DMS 273 (cell line): ENCODE data around the gene KAZN.

Experiments used
- DNase-seq: peaks from one replicate; lab custom pipeline; 2025; ENCODE audit not compliant: unreplicated experiment; lab: John Stamatoyannopoulos, UW

KAZN gene

DNA sequence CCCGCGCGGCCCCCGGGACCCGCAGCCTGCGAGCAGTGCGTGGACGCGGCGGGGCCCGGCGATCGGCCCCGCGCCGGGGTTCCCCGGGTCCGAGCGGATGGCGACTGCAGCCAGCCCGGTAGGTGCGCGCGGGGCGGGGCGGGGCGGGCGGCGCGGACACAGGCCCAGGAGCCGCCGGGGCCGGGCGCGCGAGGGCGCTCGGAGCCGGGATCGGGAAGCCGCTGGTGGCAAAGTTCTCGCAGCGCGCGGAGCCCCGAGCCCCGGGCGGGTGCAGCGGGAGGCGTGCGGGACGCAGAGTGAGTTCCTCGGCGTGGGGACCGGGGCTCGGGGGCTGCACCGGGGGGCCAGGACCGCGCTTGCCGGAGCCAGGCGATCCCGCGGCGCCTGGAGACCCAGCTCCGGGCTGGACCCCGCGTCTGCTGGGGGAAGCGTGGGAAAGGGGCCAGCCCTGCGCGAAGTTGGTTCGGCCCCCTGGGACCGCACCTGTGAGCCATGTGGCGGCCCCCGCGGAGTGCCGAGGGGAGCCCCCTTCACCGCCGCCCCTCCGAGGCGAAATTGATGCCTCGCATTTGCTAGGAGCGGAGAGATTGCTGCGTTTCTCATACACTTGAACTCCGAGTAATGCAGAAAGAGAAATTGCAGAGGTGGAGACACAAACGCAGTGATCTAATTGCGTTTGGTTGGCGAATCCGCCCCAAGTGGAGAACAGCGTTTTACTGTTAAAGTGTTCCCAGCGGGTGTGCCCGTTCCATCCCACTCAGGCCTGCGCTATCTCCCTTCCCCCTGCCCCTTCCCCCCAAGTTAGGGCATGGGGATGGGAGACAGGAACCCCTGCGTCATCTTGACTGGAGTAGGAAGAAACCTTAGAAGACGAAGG lies 326.2 kb downstream of the KAZN start:
- DNase-seq = peak; percentile 71

DNA sequence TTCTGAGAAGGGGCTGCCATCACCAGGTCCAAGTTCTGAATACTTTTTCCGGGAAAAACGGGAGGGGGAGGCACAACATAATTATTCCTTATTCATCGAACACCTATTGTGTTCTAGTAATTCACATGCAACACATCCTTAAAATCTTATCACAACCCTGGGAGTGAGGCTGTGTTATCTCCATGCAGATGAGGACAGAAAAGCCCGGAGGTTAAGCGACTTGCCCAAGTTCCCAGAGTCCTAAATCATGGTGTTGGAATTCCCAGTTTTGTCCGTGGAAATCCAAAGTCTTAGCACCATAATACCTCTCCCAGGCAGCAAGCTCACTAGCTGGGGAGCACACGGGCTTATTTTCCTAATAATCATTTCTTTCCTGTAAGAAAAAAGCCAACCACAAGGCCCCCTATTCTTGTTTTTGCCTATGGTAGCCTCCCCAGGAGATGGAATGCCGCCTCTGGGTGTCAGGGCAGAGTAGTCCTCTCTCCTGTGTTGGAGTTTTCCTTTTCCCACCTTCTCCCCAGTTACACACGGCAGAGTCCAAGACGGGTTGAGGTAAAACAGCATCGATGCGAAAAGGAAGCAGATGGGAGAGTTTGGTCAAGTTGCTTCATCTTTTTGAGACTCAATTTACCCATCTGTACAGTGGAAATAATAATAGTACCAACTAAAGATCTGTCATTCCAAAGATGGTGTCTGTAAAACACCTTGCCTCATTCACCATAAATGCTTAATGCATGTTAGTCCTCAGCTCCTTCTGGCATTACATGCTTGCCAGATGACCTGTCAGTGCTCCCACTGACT lies 327.1 kb downstream of the KAZN start:
- DNase-seq = no peak

DNA sequence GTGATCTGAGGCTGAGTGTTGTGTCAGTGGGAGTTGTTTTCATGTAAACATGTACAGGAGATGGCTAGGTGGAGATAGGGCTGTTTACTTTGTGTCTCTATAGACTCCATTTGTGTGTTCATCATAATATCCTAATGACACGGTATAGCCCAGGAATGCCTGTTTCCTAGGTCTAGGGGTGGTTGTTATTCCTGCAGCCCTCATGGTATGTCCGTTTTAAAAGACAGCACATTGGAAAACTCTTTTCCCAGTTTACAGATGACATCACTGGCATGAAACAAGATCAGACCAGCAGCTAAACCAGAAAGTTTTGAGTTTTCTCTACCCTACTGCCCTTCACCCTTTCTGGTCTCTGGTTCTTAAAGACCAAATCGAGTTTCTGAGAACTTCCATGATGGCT lies 327.7 kb downstream of the KAZN start:
- no peak for DNase-seq

DNA sequence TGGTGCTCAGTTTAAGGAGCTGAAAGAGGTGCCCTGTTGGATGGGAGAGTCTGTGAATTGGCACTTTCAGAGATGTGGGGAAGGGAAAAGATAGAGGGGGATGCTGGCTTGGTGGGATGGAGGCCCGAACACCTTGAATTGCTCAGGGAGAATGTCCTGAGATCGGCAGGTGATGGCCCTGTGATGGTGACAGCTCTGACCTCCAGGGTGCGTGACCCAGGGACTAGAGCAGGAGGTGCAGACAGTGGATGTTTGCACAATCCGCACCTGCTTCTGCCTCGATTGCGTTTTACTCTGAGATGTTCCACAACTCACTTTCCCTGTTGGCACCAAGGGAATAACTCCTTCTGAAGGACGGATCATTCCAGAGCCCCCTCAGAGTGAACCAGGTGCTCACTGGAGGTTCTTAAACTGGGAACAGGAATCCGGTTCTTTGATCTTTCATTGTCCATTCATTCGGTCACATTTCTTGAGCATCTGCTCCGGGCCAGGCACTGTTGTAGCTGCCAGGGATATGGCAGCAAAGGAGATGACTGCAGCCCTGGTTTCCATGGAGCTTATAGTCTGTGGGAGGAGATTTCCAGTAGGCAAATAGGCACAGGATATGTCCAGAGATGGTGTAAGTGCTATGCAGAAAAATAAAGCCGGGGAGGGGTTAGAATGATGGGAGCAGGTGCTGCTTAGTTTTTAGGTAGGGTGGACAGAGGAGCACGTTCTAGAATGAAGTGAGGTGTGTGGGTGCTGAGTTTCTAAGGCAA lies 328.5 kb downstream of the KAZN start:
- peak; percentile 37 for DNase-seq

DNA sequence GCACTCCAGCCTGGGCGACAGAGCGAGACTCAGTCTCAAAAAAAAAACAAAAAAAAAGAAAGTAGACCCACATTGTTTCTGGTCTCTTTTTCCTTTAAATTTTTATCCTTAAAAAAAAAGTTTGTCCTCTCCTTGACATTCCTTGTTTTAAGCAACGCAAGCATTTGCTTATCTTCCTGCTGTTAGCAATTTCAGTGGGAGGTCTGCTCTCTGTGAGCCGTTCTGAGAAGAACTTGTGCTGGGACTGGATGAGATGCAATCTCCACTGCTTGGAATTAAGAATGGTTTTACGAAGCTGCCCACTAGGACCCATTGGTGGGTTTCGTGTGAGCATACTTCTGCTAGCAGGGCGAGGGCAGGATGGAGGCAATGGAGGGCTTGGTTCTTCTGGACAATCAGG lies 329.9 kb downstream of the KAZN start:
- DNase-seq = no peak

DNA sequence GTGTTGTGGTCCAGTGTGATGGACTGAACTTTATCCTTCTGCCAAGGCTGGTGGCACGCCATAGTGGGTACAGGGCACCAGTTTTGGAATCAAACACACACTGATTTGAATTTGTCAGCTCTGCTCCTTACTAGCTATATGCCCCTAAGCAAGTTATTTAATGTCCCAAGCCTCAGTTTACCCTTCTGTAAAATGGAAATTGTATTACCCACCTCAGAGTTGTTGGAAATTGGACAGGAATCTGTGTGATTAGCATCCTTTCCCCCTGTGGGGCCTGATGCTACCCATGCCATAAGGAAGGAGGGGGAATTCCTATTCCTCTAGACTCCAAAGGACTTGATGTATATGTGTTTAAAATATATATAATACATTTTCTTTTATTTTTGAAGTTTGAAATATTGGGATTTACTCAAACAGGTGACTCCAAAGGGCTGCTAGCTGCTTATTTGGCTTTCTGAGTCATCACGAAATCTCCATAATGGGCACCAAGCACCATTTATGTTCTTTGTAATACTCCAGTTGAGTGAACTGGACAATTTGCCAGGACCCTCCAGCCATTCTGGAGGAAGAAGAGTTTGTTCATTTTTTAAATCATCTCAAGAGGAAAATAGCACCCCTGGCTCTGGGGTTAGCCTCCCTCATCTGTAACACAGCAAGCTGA lies 330.5 kb downstream of the KAZN start:
- DNase-seq = peak; percentile 59

DNA sequence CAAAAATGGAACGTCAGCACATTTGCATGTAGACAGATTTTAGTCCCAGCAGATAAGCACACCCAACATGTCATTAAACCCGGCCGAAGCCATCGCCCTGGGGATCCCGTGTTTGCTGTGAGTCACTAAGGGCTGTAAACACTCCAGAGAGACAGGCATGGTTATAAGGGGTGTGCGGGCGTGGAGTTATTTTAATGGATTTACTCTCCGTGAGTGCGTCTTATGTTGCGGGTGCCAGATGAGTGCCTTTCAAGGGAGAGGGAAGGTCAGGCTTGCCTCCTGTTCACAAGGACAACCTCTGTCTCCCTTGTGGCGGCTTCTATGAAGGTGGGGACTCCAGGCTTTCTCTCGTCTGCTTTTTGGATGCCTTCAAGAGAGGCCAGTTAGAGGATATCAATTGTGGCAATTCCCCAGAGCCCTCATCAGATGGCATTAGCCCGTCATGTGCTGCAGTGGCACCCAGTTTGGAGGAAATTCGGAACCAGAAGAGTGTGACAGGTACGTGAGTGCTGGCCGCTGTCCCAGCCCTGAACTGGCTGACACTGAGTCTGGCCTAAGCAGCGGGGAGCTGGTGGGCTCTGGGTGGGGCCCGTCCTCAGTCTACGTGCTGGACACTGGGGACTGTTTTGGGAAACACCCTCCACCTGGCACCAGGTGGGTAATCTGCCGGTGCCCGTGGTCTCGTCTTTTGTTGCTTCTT lies 331.2 kb downstream of the KAZN start:
- DNase-seq = peak; percentile 66

DNA sequence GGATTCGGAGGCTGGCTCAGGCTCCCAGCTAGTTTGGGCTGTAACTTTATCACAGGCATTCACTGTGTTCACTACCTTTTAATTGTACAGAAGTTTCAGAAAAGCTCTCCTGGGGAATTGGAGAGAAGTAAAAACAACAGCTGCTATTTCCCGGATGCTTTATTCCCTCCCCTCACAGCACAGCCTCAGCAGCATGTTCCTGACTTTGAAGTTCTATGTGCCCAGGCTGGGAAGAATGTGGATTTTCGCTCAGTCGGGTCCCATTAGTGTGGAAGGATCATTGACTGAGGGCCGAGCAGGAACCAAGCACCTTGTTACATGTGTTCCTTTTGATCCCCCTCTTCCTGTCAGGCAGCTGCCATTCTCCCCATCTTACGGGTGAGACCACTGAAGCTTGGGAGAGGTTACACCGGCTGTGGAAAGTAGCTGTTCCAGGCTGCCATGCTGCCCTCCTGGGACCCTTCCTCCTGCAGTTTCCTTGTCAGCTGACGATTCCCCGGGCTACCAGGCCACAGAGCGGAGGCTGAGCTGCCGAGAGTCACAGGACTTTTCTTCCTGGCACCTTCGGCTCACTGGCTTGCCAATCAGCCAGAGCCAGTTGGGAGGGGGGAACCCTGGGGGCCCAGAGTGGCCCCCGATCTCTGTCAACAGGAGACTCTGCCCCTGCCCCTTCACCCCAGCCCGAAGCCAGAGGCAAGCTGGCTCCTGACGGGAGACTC lies 331.9 kb downstream of the KAZN start:
- peak; percentile 81 for DNase-seq

DNA sequence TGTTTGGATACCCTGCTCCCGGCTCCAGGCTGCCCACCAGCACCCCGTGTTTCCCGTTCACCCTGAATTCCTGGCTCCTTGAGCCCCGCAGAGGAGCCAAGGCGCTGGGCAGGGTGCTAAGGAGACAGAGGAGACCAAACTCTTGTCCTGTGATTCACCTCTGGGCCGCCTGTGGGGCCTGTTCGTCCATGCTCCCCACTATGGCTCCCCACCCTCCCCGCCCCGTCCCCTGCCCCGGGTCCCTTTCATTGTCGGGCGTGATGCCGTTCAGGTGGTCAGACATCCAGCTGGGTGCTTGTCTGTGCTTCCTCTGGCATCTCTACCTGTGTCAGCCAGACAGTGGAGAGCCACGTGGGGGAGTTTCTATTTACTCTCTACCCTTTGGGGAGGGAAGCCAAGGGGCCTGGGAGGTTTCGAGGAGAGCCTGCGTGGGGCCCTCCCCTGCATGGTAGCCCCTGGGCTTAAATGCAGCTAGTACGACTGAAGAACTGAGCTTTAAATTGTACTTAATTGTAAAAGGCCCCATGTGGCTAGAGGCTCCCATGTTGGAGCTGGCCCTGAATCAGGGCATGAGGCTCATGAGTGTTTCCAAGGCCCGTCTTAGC lies 333.7 kb downstream of the KAZN start:
- no peak for DNase-seq

DNA sequence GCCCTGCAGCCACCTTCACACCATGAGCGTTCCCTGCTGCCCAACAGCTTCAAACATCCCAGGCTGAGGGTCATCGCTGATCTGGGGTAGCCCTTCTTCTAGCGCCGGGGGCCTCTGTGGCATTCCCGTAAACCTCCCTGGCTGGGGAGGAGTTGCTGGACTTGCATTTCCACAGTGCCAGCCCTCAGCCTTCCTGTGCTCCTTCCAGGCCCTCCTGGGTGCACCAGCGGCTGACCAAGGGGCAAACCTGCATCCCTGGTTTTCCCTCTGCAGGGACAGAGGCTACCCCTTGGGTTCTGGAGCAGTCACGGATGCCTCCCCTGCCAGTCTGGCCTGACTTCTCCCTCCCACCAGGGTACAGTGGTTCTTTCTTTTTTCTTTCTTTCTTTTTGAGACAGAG lies 336.4 kb downstream of the KAZN start:
- no peak for DNase-seq

DNA sequence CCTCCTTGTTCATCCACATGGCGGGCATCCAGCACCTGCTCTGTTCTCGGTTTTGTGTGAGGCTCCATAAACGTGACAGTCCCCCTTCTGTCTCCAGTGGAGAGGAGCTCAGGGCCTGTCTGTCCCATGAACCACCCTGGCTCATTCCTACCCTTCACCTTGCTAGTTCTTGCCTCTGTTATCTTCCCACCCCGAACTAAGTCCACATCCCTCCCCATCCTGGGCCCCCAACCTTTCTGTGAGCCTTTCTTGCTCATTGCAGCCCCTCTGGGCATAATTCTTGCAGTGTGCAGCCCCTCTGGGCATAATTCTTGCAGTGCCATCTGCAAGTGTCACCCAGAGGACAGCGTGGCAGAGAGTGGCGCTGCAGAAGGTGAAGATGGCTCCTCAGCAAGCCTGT lies 338.3 kb downstream of the KAZN start:
- no peak for DNase-seq

DNA sequence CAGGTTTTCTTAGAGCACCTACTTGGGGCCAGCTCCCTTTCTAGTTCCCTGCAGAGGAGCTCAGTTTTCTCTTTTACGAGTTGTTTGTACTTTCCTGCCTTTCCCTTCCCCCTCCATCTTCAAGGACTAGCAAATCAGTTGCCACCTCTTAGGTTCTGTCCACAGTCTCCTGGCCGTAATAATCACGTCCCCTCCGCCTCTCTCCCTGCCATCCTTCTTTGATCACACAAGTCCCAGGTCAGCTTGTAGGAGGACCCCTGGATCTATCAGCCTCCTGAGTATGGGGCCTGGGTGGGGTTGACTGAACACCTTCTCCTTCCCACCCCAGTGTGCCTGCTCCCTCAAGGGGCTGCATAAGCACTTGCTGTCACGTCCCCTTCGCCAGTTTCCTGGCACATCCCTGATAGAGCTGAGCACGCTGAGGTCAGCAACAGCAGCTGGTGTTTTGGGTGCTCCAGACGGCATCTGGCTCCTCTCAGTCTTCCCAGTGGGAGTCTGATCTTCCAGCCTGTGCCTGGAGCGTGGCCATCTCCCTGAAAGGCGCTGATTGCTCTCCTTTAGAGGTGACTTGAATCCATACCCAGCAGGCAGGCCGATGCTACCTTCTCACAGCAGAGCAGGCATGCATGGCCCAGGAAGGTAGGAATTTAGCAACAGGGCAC lies 338.9 kb downstream of the KAZN start:
- DNase-seq = peak; percentile 94

DNA sequence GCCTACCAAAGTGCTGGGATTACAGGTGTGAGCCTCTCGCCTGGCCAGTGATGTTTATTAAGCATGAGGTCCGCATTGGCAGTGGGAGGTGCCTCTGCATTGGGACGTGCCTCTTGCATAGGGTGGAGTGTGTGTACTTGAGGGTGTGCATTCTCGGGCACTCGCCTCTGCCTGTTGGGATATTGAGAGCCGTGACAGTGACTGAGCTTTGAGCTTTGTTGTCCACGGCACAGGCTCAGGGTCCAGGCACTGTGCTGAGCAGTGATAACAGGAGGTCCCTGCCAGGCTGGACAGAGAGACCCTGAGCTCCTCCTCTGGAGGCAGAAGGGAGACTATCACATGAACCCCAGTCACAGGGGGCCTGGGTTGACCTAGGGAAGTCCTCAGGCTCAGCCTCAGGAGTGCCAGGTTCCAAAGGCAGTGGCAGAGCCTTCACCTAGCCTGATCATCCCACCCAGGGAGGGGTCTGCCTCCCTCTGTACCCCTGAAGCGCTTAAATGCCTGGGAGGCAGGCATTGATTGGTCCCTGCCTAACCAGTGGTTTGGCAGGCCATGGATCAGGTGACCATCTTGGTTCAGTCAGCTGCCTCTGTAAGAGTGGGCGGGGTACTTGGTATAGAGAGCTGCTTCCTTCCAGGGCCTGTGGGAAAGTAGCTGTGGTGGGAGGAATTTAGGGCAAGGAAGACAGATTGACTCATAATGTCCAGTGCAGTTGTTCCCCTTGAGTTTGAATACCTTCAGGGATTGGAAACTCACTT lies 341.2 kb downstream of the KAZN start:
- DNase-seq = peak; percentile 37

DNA sequence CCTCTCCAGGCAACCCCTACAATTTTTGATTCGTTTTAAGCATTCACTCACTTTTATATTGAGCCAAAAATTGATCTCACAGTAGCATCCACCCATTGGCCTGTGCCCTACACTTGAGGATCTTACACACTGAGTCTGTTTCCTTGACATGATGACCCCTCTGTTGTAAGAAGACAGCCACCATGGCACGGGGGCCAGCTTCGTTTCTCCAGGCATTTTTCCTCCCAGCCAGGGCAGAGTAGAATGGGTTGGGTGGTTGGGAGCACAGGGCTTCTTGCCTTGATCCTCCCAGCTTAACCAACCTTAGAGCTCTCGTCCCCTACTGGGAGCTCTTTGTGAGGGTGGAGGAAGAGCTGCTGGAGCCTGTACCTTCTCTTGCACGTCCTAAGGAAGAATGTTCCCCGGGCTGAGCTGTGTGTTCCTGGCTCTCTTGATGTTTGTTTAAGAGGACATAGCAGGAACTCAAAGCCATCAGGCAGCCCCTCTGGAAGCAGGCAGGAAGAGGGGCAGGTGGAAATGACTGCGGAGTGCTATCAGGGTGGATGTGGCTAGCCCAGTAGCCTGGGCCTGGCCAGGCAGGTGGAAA lies 341.9 kb downstream of the KAZN start:
- no peak for DNase-seq

DNA sequence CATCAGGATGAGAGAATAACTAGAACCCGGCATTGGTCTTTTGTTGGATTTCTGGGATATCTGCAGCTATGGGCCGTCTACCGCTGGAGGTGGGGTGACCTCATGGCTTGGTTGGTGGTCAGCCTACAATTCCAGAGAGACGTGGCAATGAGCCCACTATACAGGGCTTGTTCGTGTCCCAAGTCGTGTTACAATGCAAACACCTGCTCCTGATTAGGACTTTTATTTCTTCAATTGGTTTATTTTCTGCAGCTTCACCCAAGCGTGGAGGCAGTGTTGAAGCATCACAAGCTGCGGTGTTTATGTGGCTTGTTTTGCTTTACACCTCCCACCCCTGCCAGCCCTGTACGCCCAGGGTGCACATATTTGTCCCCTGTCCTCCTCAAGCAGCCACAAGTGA lies 343.4 kb downstream of the KAZN start:
- DNase-seq = no peak

DNA sequence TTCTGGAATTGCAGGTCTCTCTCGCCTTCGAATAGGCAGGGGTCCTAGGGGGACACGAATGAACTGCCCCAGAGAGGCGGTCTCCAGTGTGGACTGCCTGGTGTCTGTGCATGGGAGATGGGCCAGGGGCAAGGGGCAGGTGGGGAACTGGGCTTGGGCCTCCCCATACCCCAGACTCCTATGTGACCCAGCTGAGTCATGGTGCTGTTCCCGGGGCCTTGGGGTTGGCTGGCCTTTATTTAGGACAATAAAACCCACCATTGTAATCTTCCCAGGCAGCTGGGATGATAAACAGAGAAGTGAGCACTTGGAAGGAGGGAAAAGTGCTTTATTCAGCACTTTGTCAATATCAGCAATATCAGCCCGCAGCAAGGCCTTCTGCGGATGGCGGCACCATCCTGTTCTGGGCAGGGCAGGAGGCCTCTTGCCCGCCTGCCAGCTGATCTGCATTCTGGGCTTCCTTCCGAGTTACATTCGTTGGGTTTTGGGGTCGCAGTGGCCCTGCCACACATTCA lies 346.0 kb downstream of the KAZN start:
- peak; percentile 46 for DNase-seq
